ENCODE measurements around the gene RRBP1. TPM values are rescaled to one million over a fixed set of nuclear protein-coding genes. Genes with fewer than 3 reads are reported as not detected.
A peak's percentile ranks its signal among the peaks of the same experiment; 100 is the strongest.

Gene RRBP1
- total and polyA plus RNA-seq, 2 of the 4 experiments (the other 2 are of a cell fraction) = 90.2 to 136 TPM

- no peaks in the 10 kb centered on the region for H3K27me3 ChIP-seq (ENCODE audit: control insufficient read depth, insufficient read depth, low read length)
- no TSS peak for BruUV-seq (replicated peaks)
- H3K4ac ChIP-seq (ENCODE audit: low read depth, low read length) = no peak overlapping the region
- ChIA-PET POLR2A (ENCODE audit: unreplicated experiment) (no interaction called here), CTCF (no interaction called here)
- H3K79me1 ChIP-seq (ENCODE audit: low read depth in 1 of 2, low read length in 2 of 2) = peaks cover 0 to 62% of the 10 kb centered on the region in 2 experiments; a peak in 3 of 4 replicates
- H4K5ac ChIP-seq (ENCODE audit: low read depth, low read length) = no peak overlapping the region
- H3K9me3 ChIP-seq (ENCODE audit: control insufficient read depth, insufficient read depth, low read length) = no peaks in the 10 kb centered on the region
- H2BK15ac ChIP-seq (ENCODE audit: low read depth, low read length) = no peak overlapping the region
- DNase-seq (no peak), ATAC-seq (ENCODE audit: low read depth) (no peak)
- H4K8ac ChIP-seq (ENCODE audit: low read depth in 2 of 2, low read length in 2 of 2) = no peak overlapping the region
- WGBS, 2 experiments (ENCODE audit: extremely low coverage in 2 of 2, insufficient read length in 1 of 2) = 73% methylated on average over 13 of the region's 22 CpGs; no CpG with 5 or more reads in 1 of the 2 experiments
- no peak overlapping the region for H2BK5ac ChIP-seq (ENCODE audit: low read depth, low read length, poor library complexity, severe bottlenecking)
- in situ Hi-C loops (cut with MboI; ENCODE audit: low sequenced_read_pairs) = no loop called here
- peak overlapping the region; percentile 28 for H2AK9ac ChIP-seq (replicated peaks; ENCODE audit: low read depth, low read length, poor library complexity)
- no peak overlapping the region for H4K91ac ChIP-seq (ENCODE audit: insufficient read depth, low read depth, low read length)
- dilution Hi-C loops (cut with HindIII; ENCODE audit: low sequenced_read_pairs, unreplicated experiment) = no loop called here
- no peak overlapping the region for H3K4me3 ChIP-seq (ENCODE audit: insufficient read depth, low read depth, low read length)
- no peak overlapping the region for H2BK120ac ChIP-seq (ENCODE audit: low read depth, low read length)
- H3K56ac ChIP-seq (ENCODE audit: extremely low read depth, insufficient read depth, low read length) = no peak overlapping the region
- no peak overlapping the region for H3K9ac ChIP-seq (ENCODE audit: low read depth, low read length)
- intact Hi-C loops (cut with micrococcal nuclease) = loop anchor here (10.0 kb wide), 1 partner anchor 111 kb away; no protein-coding TSS in a partner anchor
- no peaks in the 10 kb centered on the region for H3K9me1 ChIP-seq (ENCODE audit: insufficient read depth, low read length)
- H2AFZ ChIP-seq (replicated peaks; ENCODE audit: low read length, poor library complexity) = no peak overlapping the region
- no peaks in the 10 kb centered on the region; the same call in 1 of the 2 replicates for H3K4me1 ChIP-seq (ENCODE audit: control insufficient read depth, insufficient read depth, low read length)
- H3K27ac ChIP-seq (ENCODE audit: insufficient read depth, low read length) = no peak overlapping the region
- no peak overlapping the region for H3K18ac ChIP-seq (ENCODE audit: low read depth, low read length)
- no peak overlapping the region for H3K4me2 ChIP-seq (ENCODE audit: low read depth, low read length)
- H2AK5ac ChIP-seq (ENCODE audit: low read depth, low read length) = no peak overlapping the region
- peaks cover 75% of the 10 kb centered on the region for H4K20me1 ChIP-seq (ENCODE audit: insufficient read depth, low read length)
- H3K23ac ChIP-seq (ENCODE audit: low read depth, low read length) = no peak overlapping the region
- no peak overlapping the region for H3K14ac ChIP-seq (replicated peaks; ENCODE audit: low read depth, low read length)
- no peak overlapping the region for H2BK20ac ChIP-seq (ENCODE audit: low read depth, low read length)
- H3K36me3 ChIP-seq (ENCODE audit: control insufficient read depth, insufficient read depth, low read length) = peaks cover 77% of the 10 kb centered on the region
- TF ChIP-seq NFE2L2 (IDR thresholded peaks at IDR 0.05; ENCODE audit: low read depth, low read length) = no peak
- TF ChIP-seq MAZ (IDR thresholded peaks at IDR 0.05; ENCODE audit: borderline replicate concordance, low read depth, low read length) = no peak
- no peak for TF ChIP-seq BHLHE40 (IDR thresholded peaks at IDR 0.05; ENCODE audit: low read depth, low read length)
- TF ChIP-seq MXI1 (IDR thresholded peaks at IDR 0.05; ENCODE audit: borderline replicate concordance, low read depth, low read length) = no peak
- TF ChIP-seq POLR2A (IDR thresholded peaks at IDR 0.05; ENCODE audit: low read depth, low read length) = no peak
- TF ChIP-seq MAFK (IDR thresholded peaks at IDR 0.05; ENCODE audit: low read depth, low read length) = no peak
- no peak for TF ChIP-seq FOS (IDR thresholded peaks at IDR 0.05; ENCODE audit: low read depth, low read length)
- no peak for TF ChIP-seq SMC3 (IDR thresholded peaks at IDR 0.05; ENCODE audit: low read depth, low read length)
- TF ChIP-seq, protein P1, sequence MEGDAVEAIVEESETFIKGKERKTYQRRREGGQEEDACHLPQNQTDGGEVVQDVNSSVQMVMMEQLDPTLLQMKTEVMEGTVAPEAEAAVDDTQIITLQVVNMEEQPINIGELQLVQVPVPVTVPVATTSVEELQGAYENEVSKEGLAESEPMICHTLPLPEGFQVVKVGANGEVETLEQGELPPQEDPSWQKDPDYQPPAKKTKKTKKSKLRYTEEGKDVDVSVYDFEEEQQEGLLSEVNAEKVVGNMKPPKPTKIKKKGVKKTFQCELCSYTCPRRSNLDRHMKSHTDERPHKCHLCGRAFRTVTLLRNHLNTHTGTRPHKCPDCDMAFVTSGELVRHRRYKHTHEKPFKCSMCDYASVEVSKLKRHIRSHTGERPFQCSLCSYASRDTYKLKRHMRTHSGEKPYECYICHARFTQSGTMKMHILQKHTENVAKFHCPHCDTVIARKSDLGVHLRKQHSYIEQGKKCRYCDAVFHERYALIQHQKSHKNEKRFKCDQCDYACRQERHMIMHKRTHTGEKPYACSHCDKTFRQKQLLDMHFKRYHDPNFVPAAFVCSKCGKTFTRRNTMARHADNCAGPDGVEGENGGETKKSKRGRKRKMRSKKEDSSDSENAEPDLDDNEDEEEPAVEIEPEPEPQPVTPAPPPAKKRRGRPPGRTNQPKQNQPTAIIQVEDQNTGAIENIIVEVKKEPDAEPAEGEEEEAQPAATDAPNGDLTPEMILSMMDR (conservative IDR thresholded peaks at IDR 0.05; ENCODE audit: low read depth, low read length) = no peak
- TF ChIP-seq ELK1 (IDR thresholded peaks at IDR 0.05; ENCODE audit: borderline replicate concordance, low read depth, low read length) = no peak
- TF ChIP-seq RFX5 (IDR thresholded peaks at IDR 0.05; ENCODE audit: low read depth, low read length) = no peak
- no peak for TF ChIP-seq RAD21 (IDR thresholded peaks at IDR 0.05; ENCODE audit: low read length)
- TF ChIP-seq RCOR1 (IDR thresholded peaks at IDR 0.05; ENCODE audit: insufficient replicate concordance, low read length) = no peak
- TF ChIP-seq USF2 (IDR thresholded peaks at IDR 0.05; ENCODE audit: low read depth, low read length) = no peak
- no peak for TF ChIP-seq CHD1 (IDR thresholded peaks at IDR 0.05; ENCODE audit: low read depth, low read length)
These were observed 66.2 kb downstream of the RRBP1 start for GRCh38 chr20:17615645-17616479.
